ENCODE data around the gene RAF1.
"Not testable (repeated sequence)": the region's sequence is repeated elsewhere in the genome, so short reads cannot be mapped to it uniquely, and the experiment has no call there.

Gene RAF1

GRCh38 chr3:12562451-12562850 lies 101.5 kb downstream of the RAF1 start:
- DNase-seq (ENCODE audit: low read depth in 2 of 3, low spot score in 1 of 3), result no peak

- DNase-seq (ENCODE audit: low read depth in 2 of 3, low spot score in 1 of 3), result no peak
Measured at GRCh38 chr3:12561397-12561796, 102.5 kb downstream of the RAF1 start.

- peak in 1 of 3 donors; percentile 23 for DNase-seq (ENCODE audit: low read depth in 2 of 3, low spot score in 1 of 3)
Measured at GRCh38 chr3:12560505-12561190, 103.3 kb downstream of the RAF1 start.

GRCh38 chr3:12559520-12559919 lies 104.4 kb downstream of the RAF1 start:
- DNase-seq (ENCODE audit: low read depth in 2 of 3, low spot score in 1 of 3), result no peak

- DNase-seq (ENCODE audit: low read depth in 2 of 3, low spot score in 1 of 3), result no peak
Measured at GRCh38 chr3:12558706-12559105, 105.2 kb downstream of the RAF1 start.

GRCh38 chr3:12557473-12558100 lies 106.3 kb downstream of the RAF1 start:
- DNase-seq (ENCODE audit: low read depth in 2 of 3, low spot score in 1 of 3), result no peak

- DNase-seq (ENCODE audit: low read depth in 2 of 3, low spot score in 1 of 3), result peak; percentile 79 to 83 (median 80)
Measured at GRCh38 chr3:12556690-12557472, 107.0 kb downstream of the RAF1 start, which contains the start of gene MKRN2. Gene MKRN2, plus strand, starts transcription at chr3:12557087. Its CDS starts 64 bp downstream, at chr3:12557151.

- peak in 1 of 3 donors; percentile 11 for DNase-seq (ENCODE audit: low read depth in 2 of 3, low spot score in 1 of 3)
Measured at GRCh38 chr3:12556314-12556689, 107.6 kb downstream of the RAF1 start.

GRCh38 chr3:12553921-12554391 lies 110.0 kb downstream of the RAF1 start:
- DNase-seq (ENCODE audit: low read depth in 2 of 3, low spot score in 1 of 3), result peak in 1 of 3 donors; percentile 2

- no peak for DNase-seq (ENCODE audit: low read depth in 2 of 3, low spot score in 1 of 3)
Measured at GRCh38 chr3:12549971-12550760, 113.8 kb downstream of the RAF1 start.

GRCh38 chr3:12545473-12545791 lies 118.5 kb downstream of the RAF1 start, which contains the start of gene MKRN2OS:
Gene MKRN2OS, minus strand, starts transcription at chr3:12545499. Its CDS starts 35 bp downstream, at chr3:12545464.
- no peak for DNase-seq (ENCODE audit: low read depth in 2 of 3, low spot score in 1 of 3)

- DNase-seq (ENCODE audit: low read depth in 2 of 3, low spot score in 1 of 3), result no peak
Measured at GRCh38 chr3:12544652-12545472, 119.1 kb downstream of the RAF1 start.

- DNase-seq (ENCODE audit: low read depth in 2 of 3, low spot score in 1 of 3), result not testable (repeated sequence)
Measured at GRCh38 chr3:12543497-12543896, 120.4 kb downstream of the RAF1 start.

- no peak for DNase-seq (ENCODE audit: low read depth in 2 of 3, low spot score in 1 of 3)
Measured at GRCh38 chr3:12541625-12542024, 122.3 kb downstream of the RAF1 start.

GRCh38 chr3:12536423-12536822 lies 127.5 kb downstream of the RAF1 start:
- DNase-seq (ENCODE audit: low read depth in 2 of 3, low spot score in 1 of 3), result no peak
